ENCODE measurements around the gene FAM229B. TPM values are rescaled to one million over a fixed set of nuclear protein-coding genes. Genes with fewer than 3 reads are reported as not detected.

FAM229B gene
- polyA plus RNA-seq (2011; rRNA removed) (55.0 and 55.9 TPM in 2 replicates), polyA minus RNA-seq (2011; rRNA and poly(A)+ RNA removed) (9.2 and 13.2 TPM in 2 replicates)

GRCh38 chr6:112087136-112087911 lies at the start of gene FAM229B, which contains the start of gene TUBE1:
FAM229B (plus strand) TSS chr6:112087591; CDS start chr6:112099284, 11,693 bp downstream.
TUBE1 (minus strand) TSS chr6:112087482; CDS start chr6:112087434, 48 bp downstream.
- H3K27me3 ChIP-seq (ENCODE audit: control insufficient read depth, insufficient read depth, low read length), result no peaks in the 10 kb centered on the region
- POLR2A ChIA-PET, result interaction anchor here (0.6 kb wide), 3 partner anchors 81 to 1362 kb away, joined by 3 to 6 read pairs (median 3); no protein-coding TSS in a partner anchor
- CTCF ChIA-PET, result interaction anchor here (0.5 to 2.7 kb wide), 17 partner anchors 8 to 1726 kb away, joined by 3 to 9 read pairs (median 4); no protein-coding TSS in a partner anchor
- TF ChIP-seq CTCF (IDR thresholded peaks at IDR 0.05; ENCODE audit: low read depth, low read length), result peak; percentile 20; the same call in 1 of the 2 replicates
- H3K27ac ChIP-seq (ENCODE audit: low read depth, low read length), result peak within 1 kb of the TSS; percentile 76
- DNase-seq (ENCODE audit: low read depth, low spot score), result peak; percentile 95
- peak within 1 kb of the TSS; percentile 84 for H3K4me3 ChIP-seq (ENCODE audit: low read depth, low read length)
- no peaks in the 10 kb centered on the region for H3K9me3 ChIP-seq (ENCODE audit: control insufficient read depth, insufficient read depth, low read length)

GRCh38 chr6:112037783-112038216 lies 49.6 kb upstream of the FAM229B start:
- Histone ChIP-seq H3K9me3 (ENCODE audit: control insufficient read depth, insufficient read depth, low read length) (no peaks in the 10 kb centered on the region), H3K27me3 (ENCODE audit: control insufficient read depth, insufficient read depth, low read length) (no peaks in the 10 kb centered on the region), H3K4me3 (ENCODE audit: low read depth, low read length) (no peak overlapping the region), H3K27ac (ENCODE audit: low read depth, low read length) (no peak overlapping the region)
- ChIA-PET POLR2A (no interaction called here), CTCF (interaction anchor here (1.8 to 9.2 kb wide), 2 partner anchors 9 to 328 kb away, joined by 12 to 175 read pairs; no protein-coding TSS in a partner anchor)
- TF ChIP-seq CTCF (IDR thresholded peaks at IDR 0.05; ENCODE audit: low read depth, low read length), result no peak
- DNase-seq (ENCODE audit: low read depth, low spot score), result peak; percentile 57

- ChIA-PET CTCF (interaction anchor here (0.6 to 9.2 kb wide), 3 partner anchors 10 to 329 kb away, joined by 4 to 175 read pairs (median 12); no protein-coding TSS in a partner anchor), POLR2A (no interaction called here)
- H3K27ac ChIP-seq (ENCODE audit: low read depth, low read length), result no peak overlapping the region
- DNase-seq (ENCODE audit: low read depth, low spot score), result no peak
- H3K4me3 ChIP-seq (ENCODE audit: low read depth, low read length), result no peak overlapping the region
- TF ChIP-seq CTCF (IDR thresholded peaks at IDR 0.05; ENCODE audit: low read depth, low read length), result no peak
- H3K9me3 ChIP-seq (ENCODE audit: control insufficient read depth, insufficient read depth, low read length), result no peaks in the 10 kb centered on the region
- H3K27me3 ChIP-seq (ENCODE audit: control insufficient read depth, insufficient read depth, low read length), result no peaks in the 10 kb centered on the region
Measured at GRCh38 chr6:112038268-112038667, 49.1 kb upstream of the FAM229B start.

GRCh38 chr6:112038756-112039430 lies 48.5 kb upstream of the FAM229B start:
- no peak overlapping the region for H3K27ac ChIP-seq (ENCODE audit: low read depth, low read length)
- ChIA-PET POLR2A (no interaction called here), CTCF (interaction anchor here (0.6 to 9.2 kb wide), 4 partner anchors 10 to 330 kb away, joined by 4 to 175 read pairs (median 26); no protein-coding TSS in a partner anchor)
- H3K9me3 ChIP-seq (ENCODE audit: control insufficient read depth, insufficient read depth, low read length), result no peaks in the 10 kb centered on the region
- H3K4me3 ChIP-seq (ENCODE audit: low read depth, low read length), result no peak overlapping the region
- no peaks in the 10 kb centered on the region for H3K27me3 ChIP-seq (ENCODE audit: control insufficient read depth, insufficient read depth, low read length)
- DNase-seq (ENCODE audit: low read depth, low spot score), result no peak
- no peak for TF ChIP-seq CTCF (IDR thresholded peaks at IDR 0.05; ENCODE audit: low read depth, low read length)

All from AG04450 (cell line).